ENCODE measurements around the gene ARHGAP33. TPM values are rescaled to one million over a fixed set of nuclear protein-coding genes. Genes with fewer than 3 reads are reported as not detected.

Gene ARHGAP33
- total and polyA plus RNA-seq, 2 donors (not counting 3 experiments of a cell fraction or from before 2014, with no cell fraction given), result 11.0 to 18.4 TPM

GRCh38 chr19:35755550-35756376, 19.6 kb upstream of the ARHGAP33 start:
- ChIA-PET POLR2A (no interaction called here), CTCF (interaction anchor here (0.9 kb wide), 1 partner anchor 10 kb away, joined by 3 read pairs; the partner anchor contains the start of genes PSENEN and U2AF1L4)
- H3K9me3 ChIP-seq (replicated peaks; ENCODE audit: control insufficient read depth, insufficient read depth, low read length), result no peaks in the 10 kb centered on the region
- H3K27ac ChIP-seq (ENCODE audit: insufficient read depth, low read depth, low read length), result no peak overlapping the region
- intact Hi-C loops (cut with micrococcal nuclease), result loop anchor here (5.0 kb wide), 1 partner anchor 108 kb away; the partner anchor contains the start of gene COX6B1
- no peak overlapping the region for H3K9ac ChIP-seq (replicated peaks; ENCODE audit: extremely low read depth, insufficient read depth, low read length)
- H3K4me2 ChIP-seq (ENCODE audit: insufficient read depth, low read length), result no peak overlapping the region
- dilution Hi-C loops (cut with MboI; ENCODE audit: extremely low pct_ligation_motif_present, low sequenced_read_pairs), result no loop called here
- H2AFZ ChIP-seq (ENCODE audit: low read depth, low read length), result no peak overlapping the region
- peaks cover 14% of the 10 kb centered on the region for H3K79me2 ChIP-seq (ENCODE audit: control insufficient read depth, insufficient read depth, low read length)
- no peaks in the 10 kb centered on the region for H3K27me3 ChIP-seq (ENCODE audit: control insufficient read depth in 2 of 2, insufficient read depth in 2 of 2, low read length in 2 of 2)
- H3K4me1 ChIP-seq (ENCODE audit: control insufficient read depth, extremely low read depth, insufficient read depth, low read length), result peaks cover 22% of the 10 kb centered on the region
- no TSS peak for BruUV-seq (replicated peaks)
- no peaks in the 10 kb centered on the region for H3K9me1 ChIP-seq (replicated peaks; ENCODE audit: control insufficient read depth, extremely low read depth, insufficient read depth, low read length)
- no peak overlapping the region for H3K4me3 ChIP-seq (replicated peaks in 1 of 3; ENCODE audit: insufficient read depth in 1 of 3, low read depth in 1 of 3, low read length in 3 of 3)
- H3K36me3 ChIP-seq (ENCODE audit: control insufficient read depth in 2 of 2, extremely low read depth in 1 of 2, insufficient read depth in 2 of 2, low read length in 2 of 2), result peaks cover 0 to 13% of the 10 kb centered on the region in 2 experiments
- TF ChIP-seq EZH2 (IDR thresholded peaks at IDR 0.05; ENCODE audit: borderline replicate concordance, low read depth, low read length, severe bottlenecking) (no peak), MYC (IDR thresholded peaks at IDR 0.05; ENCODE audit: low read depth, low read length) (no peak), POLR2AphosphoS5 (IDR thresholded peaks at IDR 0.05; ENCODE audit: insufficient read depth, low read depth, low read length) (no peak), MAX (IDR thresholded peaks at IDR 0.05; ENCODE audit: insufficient read depth, insufficient read length) (no peak), JUN (IDR thresholded peaks at IDR 0.05; ENCODE audit: borderline replicate concordance, insufficient read depth, insufficient read length, low read depth) (no peak), CTCF (IDR thresholded peaks at IDR 0.05; ENCODE audit: extremely low read depth in 1 of 2, insufficient read depth in 1 of 2, low read depth in 1 of 2, low read length in 2 of 2) (no peak), FOS (IDR thresholded peaks at IDR 0.05; ENCODE audit: borderline replicate concordance, insufficient read depth, low read length) (no peak)
- DNase-seq (ENCODE audit: low read depth, low spot score) (no peak), FAIRE-seq (no peak)
- no peaks in the 10 kb centered on the region for H4K20me1 ChIP-seq (replicated peaks; ENCODE audit: control insufficient read depth, extremely low read depth, insufficient read depth, low read length)

Measured in endothelial cell of umbilical vein (primary cell).